Calu3 (cell line): Measurements from ENCODE around the gene GATB. TPM values are rescaled to one million over a fixed set of nuclear protein-coding genes. Genes with fewer than 3 reads are reported as not detected.
A peak's percentile ranks its signal among the peaks of the same experiment; 100 is the strongest.
"Not testable (repeated sequence)": the region's sequence is repeated elsewhere in the genome, so short reads cannot be mapped to it uniquely, and the experiment has no call there.

Experiments used
- BruUV-seq: library from RNA; stranded (reverse); fragments of 400-500 nt; replicated peaks from 2 replicates; lab custom pipeline; 2021; lab: Mats Ljungman, UMichigan
- CTCF ChIA-PET: fragments of 300-600 bp; sonication (Branson Sonifier 250); formaldehyde crosslinking; loops from one replicate; lab custom pipeline; 2022; ENCODE audit warnings: antibody characterized with exemption; lab: Charles Lee
- DNase-seq: peaks from one replicate; pipeline ENCODE4 v3.0.0; 2022
- H3K27ac Mint-ChIP-seq: one replicate; pipeline ENCODE4 v1.8.0; 2022; ENCODE audit warnings: mixed read lengths; ENCODE audit not compliant: unreplicated experiment
- H3K27me3 Mint-ChIP-seq: one replicate; pipeline ENCODE4 v1.8.0; 2022; ENCODE audit warnings: mixed read lengths; ENCODE audit not compliant: unreplicated experiment
- H3K36me3 Mint-ChIP-seq: one replicate; pipeline ENCODE4 v1.8.0; 2022; ENCODE audit warnings: mild to moderate bottlenecking, moderate library complexity, mixed read lengths; ENCODE audit not compliant: insufficient read depth, unreplicated experiment
- H3K4me1 Mint-ChIP-seq: one replicate; pipeline ENCODE4 v1.8.0; 2022; ENCODE audit warnings: mild to moderate bottlenecking, low read depth, mixed read lengths; ENCODE audit not compliant: unreplicated experiment
- H3K4me3 Mint-ChIP-seq: one replicate; pipeline ENCODE4 v1.8.0; 2022; ENCODE audit warnings: mild to moderate bottlenecking, low read depth, moderate library complexity, mixed read lengths; ENCODE audit not compliant: unreplicated experiment
- H3K9me3 Mint-ChIP-seq: one replicate; pipeline ENCODE4 v1.8.0; 2022; ENCODE audit warnings: low read depth, mixed read lengths; ENCODE audit not compliant: unreplicated experiment
- CTCF ChIP-seq: fragments of 200-600 bp; IDR thresholded peaks from one replicate; pipeline ENCODE4 v1.8.0; 2022; ENCODE audit warnings: antibody characterized with exemption; ENCODE audit not compliant: unreplicated experiment
- intact Hi-C: fragments of 100-400 bp; cut with micrococcal nuclease; formaldehyde crosslinking; loops from one replicate; pipeline ENCODE4 v1.10.0; 2022; ENCODE audit not compliant: unreplicated experiment
- total RNA-seq: library from RNA; stranded (reverse); gene quantifications from 2 replicates; pipeline ENCODE4 v1.2.3, GENCODE V29; 2022

GATB gene
- total RNA-seq, 1 experiment from 2014 or later, result 11.6 TPM

GRCh38 chr4:151736361-151736760 is 24.4 kb downstream of the GATB start:
- CTCF ChIA-PET, result no interaction called here
- DNase-seq, result no peak

GRCh38 chr4:151731670-151732069 is 29.1 kb downstream of the GATB start:
- CTCF ChIA-PET, H3K27me3 Mint-ChIP-seq, H3K9me3 Mint-ChIP-seq, intact Hi-C loops, H3K4me3 Mint-ChIP-seq, H3K4me1 Mint-ChIP-seq, H3K36me3 Mint-ChIP-seq, BruUV-seq, DNase-seq, H3K27ac Mint-ChIP-seq: not testable (repeated sequence)

More at GRCh38 chr4:151736361-151736760, 24.4 kb downstream of the GATB start:
- no peak for TF ChIP-seq CTCF
- no peaks in the 10 kb centered on the region for H3K9me3 Mint-ChIP-seq
- no peaks in the 10 kb centered on the region for H3K4me1 Mint-ChIP-seq
- H3K27ac Mint-ChIP-seq, result no peak overlapping the region
- H3K4me3 Mint-ChIP-seq, result no peak overlapping the region
- BruUV-seq, result no TSS peak
- no peaks in the 10 kb centered on the region for H3K27me3 Mint-ChIP-seq
- intact Hi-C loops, result no loop called here
- H3K36me3 Mint-ChIP-seq, result no peaks in the 10 kb centered on the region

GRCh38 chr4:151729731-151730559 is 30.9 kb downstream of the GATB start:
- peak; percentile 1 for DNase-seq
- intact Hi-C loops, result no loop called here
- H3K36me3 Mint-ChIP-seq, result no peaks in the 10 kb centered on the region
- H3K4me1 Mint-ChIP-seq, result no peaks in the 10 kb centered on the region
- no peak for TF ChIP-seq CTCF
- H3K9me3 Mint-ChIP-seq, result no peaks in the 10 kb centered on the region
- no peaks in the 10 kb centered on the region for H3K27me3 Mint-ChIP-seq
- CTCF ChIA-PET, result no interaction called here
- BruUV-seq, result no TSS peak
- no peak overlapping the region for H3K4me3 Mint-ChIP-seq
- H3K27ac Mint-ChIP-seq, result no peak overlapping the region

DNA sequence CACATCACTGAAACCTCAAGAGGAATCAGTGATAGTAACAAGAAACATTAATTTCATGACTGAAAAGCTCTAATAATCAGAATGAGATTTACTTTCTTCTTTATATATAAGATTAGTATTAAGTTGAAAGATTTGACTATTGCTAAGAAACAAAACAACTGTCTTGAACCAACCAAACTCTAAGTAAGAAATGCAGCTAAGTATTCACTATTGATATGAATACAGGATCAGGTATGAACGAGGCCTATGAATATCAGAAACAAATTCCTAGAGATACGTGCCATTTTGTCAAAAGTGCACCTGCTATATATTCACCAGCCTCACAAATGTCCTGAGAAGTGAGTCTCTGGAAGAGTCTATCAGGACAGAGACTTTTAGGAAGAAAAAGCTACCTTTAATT is 32.1 kb downstream of the GATB start:
- CTCF ChIA-PET, result no interaction called here
- H3K4me1 Mint-ChIP-seq, result no peaks in the 10 kb centered on the region
- BruUV-seq, result no TSS peak
- no peaks in the 10 kb centered on the region for H3K9me3 Mint-ChIP-seq
- no peak overlapping the region for H3K27ac Mint-ChIP-seq
- H3K4me3 Mint-ChIP-seq, result no peak overlapping the region
- no peak for TF ChIP-seq CTCF
- intact Hi-C loops, result no loop called here
- DNase-seq, result no peak
- H3K27me3 Mint-ChIP-seq, result no peaks in the 10 kb centered on the region
- H3K36me3 Mint-ChIP-seq, result no peaks in the 10 kb centered on the region

GRCh38 chr4:151728006-151728405 is 32.8 kb downstream of the GATB start:
- Mint-ChIP-seq H3K27me3 (no peaks in the 10 kb centered on the region), H3K36me3 (no peaks in the 10 kb centered on the region), H3K4me3 (no peak overlapping the region), H3K9me3 (no peaks in the 10 kb centered on the region), H3K27ac (no peak overlapping the region), H3K4me1 (no peaks in the 10 kb centered on the region)
- no peak for DNase-seq
- intact Hi-C loops, result no loop called here
- no TSS peak for BruUV-seq
- TF ChIP-seq CTCF, result no peak
- CTCF ChIA-PET, result no interaction called here
